GM23338 (cell line): ENCODE data around the gene TUBD1. TPM values are rescaled to one million over a fixed set of nuclear protein-coding genes. Genes with fewer than 3 reads are reported as not detected.
"Not testable (repeated sequence)": the region's sequence is repeated elsewhere in the genome, so short reads cannot be mapped to it uniquely, and the experiment has no call there.

Experiments
- ATAC-seq: fragments of 200-7000 bp; cut with Tn5 transposase; 3 replicates; pipeline ENCODE4 v1.9.1; 2020
- DNase-seq: peaks from one replicate; pipeline ENCODE4 v3.0.0-alpha.2; 2015; ENCODE audit warnings: low spot score
- H2AFZ ChIP-seq: fragments of 200-600 bp; sonication (generic); 2 replicates; pipeline ENCODE4 v1.8.0; 2016; ENCODE audit warnings: antibody characterized with exemption, mild to moderate bottlenecking, moderate library complexity
- H3F3A ChIP-seq: fragments of 200-600 bp; sonication (generic); replicated peaks from 2 replicates; pipeline ENCODE4 v1.8.0; 2017; ENCODE audit warnings: antibody characterized with exemption, mixed run types, low read depth
- H3K27ac ChIP-seq: fragments of 200-600 bp; sonication (generic); 2 replicates; pipeline ENCODE4 v1.6.1; 2016; ENCODE audit warnings: low read depth
- H3K27me3 ChIP-seq: fragments of 200-600 bp; sonication (generic); 2 replicates; pipeline ENCODE4 v1.8.0; 2016; ENCODE audit warnings: mild to moderate bottlenecking, mixed run types, moderate library complexity; ENCODE audit not compliant: insufficient read depth
- H3K36me3 ChIP-seq: fragments of 200-600 bp; sonication (generic); 2 replicates; pipeline ENCODE4 v1.8.0; 2016; ENCODE audit warnings: mild to moderate bottlenecking; ENCODE audit not compliant: insufficient read depth
- H3K4me1 ChIP-seq: fragments of 200-600 bp; sonication (generic); 2 replicates; pipeline ENCODE4 v1.8.0; 2016; ENCODE audit warnings: mild to moderate bottlenecking, moderate library complexity; ENCODE audit not compliant: insufficient read depth
- H3K4me2 ChIP-seq: fragments of 200-600 bp; sonication (generic); 2 replicates; pipeline ENCODE4 v1.7.1; 2017; ENCODE audit warnings: mixed run types
- H3K4me3 ChIP-seq: fragments of 200-600 bp; sonication (generic); 2 replicates; pipeline ENCODE4 v1.6.1; 2016; ENCODE audit warnings: mixed run types
- H3K79me2 ChIP-seq: fragments of 200-600 bp; sonication (generic); replicated peaks from 2 replicates; pipeline ENCODE4 v1.8.0; 2017; ENCODE audit warnings: mild to moderate bottlenecking; ENCODE audit not compliant: insufficient read depth
- H3K9me2 ChIP-seq: fragments of 200-600 bp; sonication (generic); 2 replicates; pipeline ENCODE4 v1.8.0; 2017; ENCODE audit not compliant: insufficient read depth
- H4K20me1 ChIP-seq: fragments of 200-600 bp; sonication (generic); replicated peaks from 2 replicates; pipeline ENCODE4 v1.8.0; 2017; ENCODE audit warnings: mild to moderate bottlenecking; ENCODE audit not compliant: insufficient read depth
- H3K27ac Mint-ChIP-seq: 2 replicates; pipeline ENCODE4 v1.8.0; 2020; ENCODE audit warnings: inconsistent platforms, mild to moderate bottlenecking, moderate library complexity, mixed read lengths
- H3K27me3 Mint-ChIP-seq: 3 replicates; pipeline ENCODE4 v1.8.0; 2022; ENCODE audit warnings: low read depth, mild to moderate bottlenecking, moderate library complexity, mixed read lengths, inconsistent platforms; ENCODE audit not compliant: insufficient read depth, poor library complexity
- H3K36me3 Mint-ChIP-seq: 3 replicates; pipeline ENCODE4 v1.8.0; 2021; ENCODE audit warnings: low read depth, mild to moderate bottlenecking, inconsistent platforms, moderate library complexity, mixed read lengths
- H3K4me1 Mint-ChIP-seq: 3 replicates; pipeline ENCODE4 v1.8.0; 2020; ENCODE audit warnings: mild to moderate bottlenecking, inconsistent platforms, mixed read lengths
- H3K4me3 Mint-ChIP-seq: 3 replicates; pipeline ENCODE4 v1.8.0; 2021; ENCODE audit warnings: moderate library complexity, mild to moderate bottlenecking, inconsistent platforms, mixed read lengths
- H3K9me3 Mint-ChIP-seq: 3 replicates; pipeline ENCODE4 v1.8.0; 2020; ENCODE audit warnings: moderate library complexity, mild to moderate bottlenecking, inconsistent platforms, mixed read lengths
- CREB1 ChIP-seq: fragments of 250-450 bp; sonication (Bioruptor Pico); IDR thresholded peaks from 2 replicates; pipeline ENCODE4 v1.5.0; 2020; ENCODE audit warnings: low read depth, mild to moderate bottlenecking, moderate library complexity
- EZH2 ChIP-seq: fragments of 200-600 bp; sonication (generic); IDR thresholded peaks from one replicate; pipeline ENCODE4 v1.8.0; 2017; ENCODE audit warnings: antibody characterized with exemption, mild to moderate bottlenecking, low read depth; ENCODE audit not compliant: unreplicated experiment
- EZH2phosphoT487 ChIP-seq: fragments of 200-600 bp; sonication (generic); IDR thresholded peaks from one replicate; pipeline ENCODE4 v1.8.1; 2018; ENCODE audit warnings: antibody characterized with exemption; ENCODE audit not compliant: unreplicated experiment
- POLR2AphosphoS5 ChIP-seq: IDR thresholded peaks from 2 replicates; pipeline ENCODE4 v1.6.1; 2016; ENCODE audit warnings: antibody characterized with exemption, low read depth
- STAT1 ChIP-seq: IDR thresholded peaks from one replicate; pipeline ENCODE4 v1.6.1; 2016; ENCODE audit warnings: antibody characterized with exemption; ENCODE audit not compliant: unreplicated experiment
- ZNF114 ChIP-seq: fragments of 250-450 bp; sonication (Bioruptor Pico); IDR thresholded peaks from 2 replicates; pipeline ENCODE4 v1.5.0; 2020; ENCODE audit warnings: mild to moderate bottlenecking, moderate library complexity
- ZNF331 ChIP-seq: fragments of 250-450 bp; sonication (Bioruptor Pico); IDR thresholded peaks from 2 replicates; pipeline ENCODE4 v1.5.0; 2020; ENCODE audit warnings: low read depth, mild to moderate bottlenecking, moderate library complexity
- polyA plus RNA-seq: library from polyadenylated mRNA; unstranded; fragments of >200 nt; fragmentation: Nextera tagmentation; extraction: Ambion mirVana; gene quantifications from 2 replicates; pipeline ENCODE4 v1.2.1, GENCODE V29; 2016
- total RNA-seq: library from RNA; depleted of rRNA; stranded (reverse); fragments of >200 nt; shearing (Covaris generic); gene quantifications from 2 replicates; pipeline ENCODE4 v1.2.3, GENCODE V29; 2014
- TF ChIP-seq, protein P1 (sequence below): fragments of 250-450 bp; sonication (Bioruptor Pico); IDR thresholded peaks from 2 replicates; pipeline ENCODE4 v1.5.0; 2020; ENCODE audit warnings: mild to moderate bottlenecking, moderate library complexity
- TF ChIP-seq, protein P2 (sequence below): IDR thresholded peaks from 2 replicates; pipeline ENCODE4 v1.6.1; 2016; ENCODE audit warnings: antibody characterized with exemption

TUBD1 gene
- total and polyA plus RNA-seq, 2 experiments from 2014 or later = 11.6 to 13.8 TPM

DNA sequence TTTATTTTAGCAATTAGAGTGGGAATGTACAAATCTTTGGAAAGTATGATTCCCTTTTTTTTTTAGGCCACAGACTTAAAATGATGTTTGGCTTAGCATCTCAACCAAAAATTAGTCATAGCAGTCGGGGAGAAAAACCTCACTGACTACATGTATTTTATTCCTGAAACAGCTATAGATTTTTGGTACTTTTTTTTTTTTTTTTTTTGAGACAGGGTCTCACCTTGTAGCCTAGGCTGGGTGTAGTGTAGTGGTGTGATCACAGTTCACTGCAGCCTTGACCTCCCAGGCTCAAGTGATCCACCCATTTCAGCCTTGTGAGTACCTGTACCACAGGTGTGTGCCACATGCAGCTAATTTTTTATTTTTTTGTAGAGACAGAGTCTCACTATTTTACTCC, 48.4 kb upstream of the TUBD1 start (continued):
- TF ChIP-seq, protein P1, sequence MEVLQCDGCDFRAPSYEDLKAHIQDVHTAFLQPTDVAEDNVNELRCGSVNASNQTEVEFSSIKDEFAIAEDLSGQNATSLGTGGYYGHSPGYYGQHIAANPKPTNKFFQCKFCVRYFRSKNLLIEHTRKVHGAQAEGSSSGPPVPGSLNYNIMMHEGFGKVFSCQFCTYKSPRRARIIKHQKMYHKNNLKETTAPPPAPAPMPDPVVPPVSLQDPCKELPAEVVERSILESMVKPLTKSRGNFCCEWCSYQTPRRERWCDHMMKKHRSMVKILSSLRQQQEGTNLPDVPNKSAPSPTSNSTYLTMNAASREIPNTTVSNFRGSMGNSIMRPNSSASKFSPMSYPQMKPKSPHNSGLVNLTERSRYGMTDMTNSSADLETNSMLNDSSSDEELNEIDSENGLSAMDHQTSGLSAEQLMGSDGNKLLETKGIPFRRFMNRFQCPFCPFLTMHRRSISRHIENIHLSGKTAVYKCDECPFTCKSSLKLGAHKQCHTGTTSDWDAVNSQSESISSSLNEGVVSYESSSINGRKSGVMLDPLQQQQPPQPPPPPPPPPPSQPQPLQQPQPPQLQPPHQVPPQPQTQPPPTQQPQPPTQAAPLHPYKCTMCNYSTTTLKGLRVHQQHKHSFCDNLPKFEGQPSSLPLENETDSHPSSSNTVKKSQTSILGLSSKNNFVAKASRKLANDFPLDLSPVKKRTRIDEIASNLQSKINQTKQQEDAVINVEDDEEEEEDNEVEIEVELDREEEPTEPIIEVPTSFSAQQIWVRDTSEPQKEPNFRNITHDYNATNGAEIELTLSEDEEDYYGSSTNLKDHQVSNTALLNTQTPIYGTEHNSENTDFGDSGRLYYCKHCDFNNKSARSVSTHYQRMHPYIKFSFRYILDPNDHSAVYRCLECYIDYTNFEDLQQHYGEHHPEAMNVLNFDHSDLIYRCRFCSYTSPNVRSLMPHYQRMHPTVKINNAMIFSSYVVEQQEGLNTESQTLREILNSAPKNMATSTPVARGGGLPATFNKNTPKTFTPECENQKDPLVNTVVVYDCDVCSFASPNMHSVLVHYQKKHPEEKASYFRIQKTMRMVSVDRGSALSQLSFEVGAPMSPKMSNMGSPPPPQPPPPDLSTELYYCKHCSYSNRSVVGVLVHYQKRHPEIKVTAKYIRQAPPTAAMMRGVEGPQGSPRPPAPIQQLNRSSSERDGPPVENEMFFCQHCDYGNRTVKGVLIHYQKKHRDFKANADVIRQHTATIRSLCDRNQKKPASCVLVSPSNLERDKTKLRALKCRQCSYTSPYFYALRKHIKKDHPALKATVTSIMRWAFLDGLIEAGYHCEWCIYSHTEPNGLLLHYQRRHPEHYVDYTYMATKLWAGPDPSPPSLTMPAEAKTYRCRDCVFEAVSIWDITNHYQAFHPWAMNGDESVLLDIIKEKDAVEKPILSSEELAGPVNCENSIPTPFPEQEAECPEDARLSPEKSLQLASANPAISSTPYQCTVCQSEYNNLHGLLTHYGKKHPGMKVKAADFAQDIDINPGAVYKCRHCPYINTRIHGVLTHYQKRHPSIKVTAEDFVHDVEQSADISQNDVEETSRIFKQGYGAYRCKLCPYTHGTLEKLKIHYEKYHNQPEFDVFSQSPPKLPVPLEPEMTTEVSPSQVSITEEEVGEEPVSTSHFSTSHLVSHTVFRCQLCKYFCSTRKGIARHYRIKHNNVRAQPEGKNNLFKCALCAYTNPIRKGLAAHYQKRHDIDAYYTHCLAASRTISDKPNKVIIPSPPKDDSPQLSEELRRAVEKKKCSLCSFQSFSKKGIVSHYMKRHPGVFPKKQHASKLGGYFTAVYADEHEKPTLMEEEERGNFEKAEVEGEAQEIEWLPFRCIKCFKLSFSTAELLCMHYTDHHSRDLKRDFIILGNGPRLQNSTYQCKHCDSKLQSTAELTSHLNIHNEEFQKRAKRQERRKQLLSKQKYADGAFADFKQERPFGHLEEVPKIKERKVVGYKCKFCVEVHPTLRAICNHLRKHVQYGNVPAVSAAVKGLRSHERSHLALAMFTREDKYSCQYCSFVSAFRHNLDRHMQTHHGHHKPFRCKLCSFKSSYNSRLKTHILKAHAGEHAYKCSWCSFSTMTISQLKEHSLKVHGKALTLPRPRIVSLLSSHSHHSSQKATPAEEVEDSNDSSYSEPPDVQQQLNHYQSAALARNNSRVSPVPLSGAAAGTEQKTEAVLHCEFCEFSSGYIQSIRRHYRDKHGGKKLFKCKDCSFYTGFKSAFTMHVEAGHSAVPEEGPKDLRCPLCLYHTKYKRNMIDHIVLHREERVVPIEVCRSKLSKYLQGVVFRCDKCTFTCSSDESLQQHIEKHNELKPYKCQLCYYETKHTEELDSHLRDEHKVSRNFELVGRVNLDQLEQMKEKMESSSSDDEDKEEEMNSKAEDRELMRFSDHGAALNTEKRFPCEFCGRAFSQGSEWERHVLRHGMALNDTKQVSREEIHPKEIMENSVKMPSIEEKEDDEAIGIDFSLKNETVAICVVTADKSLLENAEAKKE (CRISPR knock-in tag) = no peak
- TF ChIP-seq STAT1 (no peak), ZNF331 (no peak), POLR2AphosphoS5 (no peak), EZH2 (no peak), EZH2phosphoT487 (no peak), ZNF114 (CRISPR knock-in tag) (no peak), CREB1 (CRISPR knock-in tag) (no peak)
- TF ChIP-seq, protein P2, sequence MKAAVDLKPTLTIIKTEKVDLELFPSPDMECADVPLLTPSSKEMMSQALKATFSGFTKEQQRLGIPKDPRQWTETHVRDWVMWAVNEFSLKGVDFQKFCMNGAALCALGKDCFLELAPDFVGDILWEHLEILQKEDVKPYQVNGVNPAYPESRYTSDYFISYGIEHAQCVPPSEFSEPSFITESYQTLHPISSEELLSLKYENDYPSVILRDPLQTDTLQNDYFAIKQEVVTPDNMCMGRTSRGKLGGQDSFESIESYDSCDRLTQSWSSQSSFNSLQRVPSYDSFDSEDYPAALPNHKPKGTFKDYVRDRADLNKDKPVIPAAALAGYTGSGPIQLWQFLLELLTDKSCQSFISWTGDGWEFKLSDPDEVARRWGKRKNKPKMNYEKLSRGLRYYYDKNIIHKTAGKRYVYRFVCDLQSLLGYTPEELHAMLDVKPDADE = no peak

DNA sequence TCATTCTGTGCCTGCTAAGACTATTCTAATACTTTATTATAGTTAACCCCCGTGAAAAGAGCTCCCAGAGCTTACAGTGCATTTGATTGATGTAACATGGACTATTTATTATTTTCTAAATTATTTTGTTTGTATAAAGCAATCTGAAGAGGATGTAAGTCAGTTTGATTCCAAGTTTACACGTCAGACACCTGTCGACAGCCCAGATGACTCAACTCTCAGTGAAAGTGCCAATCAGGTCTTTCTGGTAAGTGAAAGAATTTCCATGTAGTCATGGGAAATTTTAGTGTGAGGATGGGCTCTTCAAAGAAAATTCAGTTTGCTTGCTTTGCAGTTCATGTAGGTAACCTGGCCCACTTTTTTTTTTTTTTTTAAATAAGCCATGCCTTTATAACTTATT, 48.0 kb upstream of the TUBD1 start:
- not testable (repeated sequence) for H3K27ac ChIP-seq, H2AFZ ChIP-seq

DNA sequence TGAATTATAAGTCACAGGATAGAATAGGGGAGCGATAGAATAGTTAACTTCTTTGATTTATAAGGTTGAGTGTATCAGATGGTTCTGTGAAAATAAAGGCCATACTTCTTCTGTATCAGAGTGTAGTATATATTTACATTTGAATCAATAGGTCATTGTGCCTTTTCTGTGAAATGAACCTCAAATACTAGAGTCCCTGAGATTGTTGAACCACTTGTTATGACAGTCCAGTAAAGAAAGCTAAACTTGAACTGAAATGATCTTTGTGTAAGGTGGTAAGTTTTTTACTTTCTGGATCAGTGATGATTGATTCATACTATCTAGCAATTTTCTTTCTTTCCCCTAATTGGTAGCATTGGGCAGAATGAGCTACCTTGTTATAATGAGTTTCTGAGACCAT, 40.6 kb upstream of the TUBD1 start:
- peaks cover 39% of the 10 kb centered on the region; the same call in 2 of the 3 replicates for H3K36me3 Mint-ChIP-seq
- not testable (repeated sequence) for H2AFZ ChIP-seq, H3K4me1 Mint-ChIP-seq, H3K9me3 Mint-ChIP-seq, H3K9me2 ChIP-seq, H3F3A ChIP-seq, H3K27me3 ChIP-seq, H3K27ac ChIP-seq, H3K4me3 Mint-ChIP-seq, DNase-seq, H3K4me2 ChIP-seq, H3K27ac Mint-ChIP-seq, H3K79me2 ChIP-seq, H3K4me1 ChIP-seq, ATAC-seq, H4K20me1 ChIP-seq, H3K4me3 ChIP-seq, H3K27me3 Mint-ChIP-seq
- H3K36me3 ChIP-seq = peaks cover 23% of the 10 kb centered on the region; the same call in 1 of the 2 replicates

More for the DNA sequence above, 48.0 kb upstream of the TUBD1 start:
- H3F3A ChIP-seq, H3K36me3 ChIP-seq, H3K27ac Mint-ChIP-seq, H3K79me2 ChIP-seq, H3K9me2 ChIP-seq, H3K4me3 ChIP-seq, H3K4me3 Mint-ChIP-seq, H3K27me3 ChIP-seq, H3K9me3 Mint-ChIP-seq, H3K4me2 ChIP-seq, DNase-seq, H4K20me1 ChIP-seq, H3K27me3 Mint-ChIP-seq, ATAC-seq, H3K4me1 Mint-ChIP-seq, H3K4me1 ChIP-seq: not testable (repeated sequence)
- H3K36me3 Mint-ChIP-seq = peaks cover 30% of the 10 kb centered on the region; the same call in 2 of the 3 replicates

DNA sequence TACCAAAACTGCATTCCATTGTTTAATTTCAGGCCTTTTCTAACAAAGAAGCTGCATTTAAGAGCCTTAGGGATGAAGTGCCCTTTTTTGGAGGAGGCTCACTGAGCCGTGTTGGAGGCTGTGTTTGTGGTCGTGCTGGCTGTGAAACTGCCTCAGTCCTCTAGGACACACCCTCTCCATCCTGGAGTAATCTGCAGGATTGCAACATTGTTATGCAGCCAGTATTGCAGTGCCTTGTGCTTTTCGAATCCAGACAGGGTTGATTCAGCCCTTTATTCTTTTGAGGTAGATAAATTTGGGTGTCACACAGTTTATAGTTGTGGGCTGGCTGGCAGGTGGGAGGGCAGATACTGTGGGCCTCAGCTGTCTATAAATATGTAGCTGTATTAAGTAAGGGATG, 38.0 kb upstream of the TUBD1 start:
- H3K9me2 ChIP-seq, H3K79me2 ChIP-seq, H3K9me3 Mint-ChIP-seq, H3K4me1 ChIP-seq, H3K4me2 ChIP-seq, H3K4me1 Mint-ChIP-seq, ATAC-seq, H4K20me1 ChIP-seq, H3K4me3 Mint-ChIP-seq, H3F3A ChIP-seq, H2AFZ ChIP-seq, H3K27ac Mint-ChIP-seq, DNase-seq, H3K27me3 Mint-ChIP-seq, H3K27me3 ChIP-seq, H3K4me3 ChIP-seq, H3K27ac ChIP-seq: not testable (repeated sequence)
- peaks cover 37% of the 10 kb centered on the region; the same call in 2 of the 3 replicates for H3K36me3 Mint-ChIP-seq
- H3K36me3 ChIP-seq = peaks cover 19% of the 10 kb centered on the region; the same call in 1 of the 2 replicates
